OCI-LY1 (cell line): ENCODE results near the gene DPF1.

Source experiments
- H2AFZ ChIP-seq: fragments of 200-600 bp; sonication (generic), shearing (Covaris generic); 2 replicates; pipeline ENCODE4 v1.6.0; 2014; ENCODE audit warnings: antibody characterized with exemption, mild to moderate bottlenecking, low read length
- H3F3A ChIP-seq: fragments of 200-600 bp; sonication (generic), shearing (Covaris generic); 2 replicates; pipeline ENCODE4 v1.6.0; 2014; ENCODE audit warnings: mild to moderate bottlenecking, antibody characterized with exemption, low read length, moderate library complexity; ENCODE audit not compliant: insufficient read depth
- H3K27ac ChIP-seq: fragments of 200-600 bp; sonication (generic); 2 replicates; pipeline ENCODE4 v1.5.1; 2014; ENCODE audit warnings: low read length, mixed run types, mild to moderate bottlenecking, low read depth; ENCODE audit not compliant: poor library complexity, severe bottlenecking
- H3K27me3 ChIP-seq: fragments of 200-600 bp; sonication (generic); 2 replicates; pipeline ENCODE4 v1.6.0; 2014; ENCODE audit warnings: antibody characterized with exemption, mild to moderate bottlenecking, low read length, moderate library complexity; ENCODE audit not compliant: insufficient read depth
- H3K36me3 ChIP-seq: fragments of 200-600 bp; sonication (generic); 2 replicates; pipeline ENCODE4 v1.6.1; 2014; ENCODE audit warnings: mild to moderate bottlenecking, antibody characterized with exemption, low read length, moderate library complexity, mixed read lengths; ENCODE audit not compliant: insufficient read depth
- H3K4me1 ChIP-seq: fragments of 200-600 bp; sonication (generic); 2 replicates; pipeline ENCODE4 v1.5.1; 2014; ENCODE audit warnings: mild to moderate bottlenecking, low read length, moderate library complexity; ENCODE audit not compliant: insufficient read depth, severe bottlenecking
- H3K4me2 ChIP-seq: fragments of 200-600 bp; sonication (generic), shearing (Covaris generic); 2 replicates; pipeline ENCODE4 v1.6.1; 2014; ENCODE audit warnings: low read length
- H3K4me3 ChIP-seq: fragments of 200-600 bp; sonication (generic); 2 replicates; pipeline ENCODE4 v1.5.1; 2014; ENCODE audit warnings: low read length, low read depth, mild to moderate bottlenecking, mixed read lengths; ENCODE audit not compliant: poor library complexity, severe bottlenecking
- H3K79me2 ChIP-seq: fragments of 200-600 bp; shearing (Covaris generic); 2 replicates; pipeline ENCODE4 v1.6.1; 2016; ENCODE audit warnings: mixed run types, low read length, mixed read lengths; ENCODE audit not compliant: insufficient read depth
- H3K9ac ChIP-seq: fragments of 200-600 bp; sonication (generic), shearing (Covaris generic); 2 replicates; pipeline ENCODE4 v1.6.1; 2014; ENCODE audit warnings: mild to moderate bottlenecking, low read length, mixed read lengths
- H3K9me2 ChIP-seq: fragments of 200-600 bp; sonication (generic), shearing (Covaris generic); 2 replicates; pipeline ENCODE4 v1.6.1; 2014; ENCODE audit warnings: low read depth, mild to moderate bottlenecking, low read length, mixed read lengths
- H3K9me3 ChIP-seq: fragments of 200-600 bp; shearing (Covaris generic); 2 replicates; pipeline ENCODE4 v1.6.1; 2014; ENCODE audit warnings: low read length, mixed read lengths
- H4K20me1 ChIP-seq: fragments of 200-600 bp; sonication (generic), shearing (Covaris generic); 2 replicates; pipeline ENCODE4 v1.6.0; 2016; ENCODE audit warnings: mild to moderate bottlenecking, low read length; ENCODE audit not compliant: insufficient read depth
- EZH2 ChIP-seq: fragments of 200-600 bp; sonication (generic), shearing (Covaris generic); IDR thresholded peaks from 2 replicates; pipeline ENCODE4 v1.8.0; 2017; ENCODE audit warnings: borderline replicate concordance, mixed run types, mild to moderate bottlenecking, antibody characterized with exemption, low read length, moderate library complexity, mixed read lengths
- TF ChIP-seq, protein P1 (sequence below): fragments of 200-600 bp; sonication (generic), shearing (Covaris generic); IDR thresholded peaks from 2 replicates; pipeline ENCODE4 v1.5.1; 2017; ENCODE audit warnings: mild to moderate bottlenecking, antibody characterized with exemption, low read length, moderate library complexity, mixed read lengths

The DPF1 gene

DNA sequence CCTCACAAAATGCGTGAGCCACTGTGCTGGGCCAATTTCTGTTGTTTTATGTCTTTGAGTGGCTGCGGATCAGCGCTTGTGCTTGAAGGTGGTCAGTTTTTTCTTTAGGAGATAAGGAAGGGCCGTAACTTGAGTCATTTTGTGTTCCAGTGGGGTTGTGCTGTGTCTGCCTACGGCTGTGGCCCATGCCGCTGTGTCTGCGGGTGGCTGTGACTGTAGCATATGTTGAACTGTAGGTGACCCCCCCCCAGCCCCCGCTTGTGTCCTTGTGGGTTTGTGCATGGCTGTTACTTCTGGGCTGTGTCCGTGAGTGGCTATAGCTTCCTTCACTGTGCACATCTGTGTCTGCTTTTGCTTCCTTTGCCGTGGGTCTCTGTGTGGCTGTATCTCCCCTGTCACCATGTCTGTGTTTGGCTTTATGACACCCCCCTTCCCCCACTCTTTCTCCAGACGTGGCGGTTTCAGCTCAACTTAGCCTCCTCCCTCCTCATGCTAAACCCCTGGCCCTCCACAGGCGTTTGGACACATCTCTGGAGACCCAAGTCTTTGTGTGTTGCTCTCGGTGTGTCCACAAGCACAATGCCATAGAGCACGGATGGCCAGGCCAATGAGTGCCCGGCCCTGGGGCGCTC is 31.5 kb upstream of the DPF1 start:
- H3K9me3 ChIP-seq, result no peaks in the 10 kb centered on the region
- H3K9me2 ChIP-seq, result no peaks in the 10 kb centered on the region
- H4K20me1 ChIP-seq, result no peaks in the 10 kb centered on the region
- no peaks in the 10 kb centered on the region for H3K36me3 ChIP-seq
- TF ChIP-seq EZH2, result no peak
- TF ChIP-seq, protein P1, sequence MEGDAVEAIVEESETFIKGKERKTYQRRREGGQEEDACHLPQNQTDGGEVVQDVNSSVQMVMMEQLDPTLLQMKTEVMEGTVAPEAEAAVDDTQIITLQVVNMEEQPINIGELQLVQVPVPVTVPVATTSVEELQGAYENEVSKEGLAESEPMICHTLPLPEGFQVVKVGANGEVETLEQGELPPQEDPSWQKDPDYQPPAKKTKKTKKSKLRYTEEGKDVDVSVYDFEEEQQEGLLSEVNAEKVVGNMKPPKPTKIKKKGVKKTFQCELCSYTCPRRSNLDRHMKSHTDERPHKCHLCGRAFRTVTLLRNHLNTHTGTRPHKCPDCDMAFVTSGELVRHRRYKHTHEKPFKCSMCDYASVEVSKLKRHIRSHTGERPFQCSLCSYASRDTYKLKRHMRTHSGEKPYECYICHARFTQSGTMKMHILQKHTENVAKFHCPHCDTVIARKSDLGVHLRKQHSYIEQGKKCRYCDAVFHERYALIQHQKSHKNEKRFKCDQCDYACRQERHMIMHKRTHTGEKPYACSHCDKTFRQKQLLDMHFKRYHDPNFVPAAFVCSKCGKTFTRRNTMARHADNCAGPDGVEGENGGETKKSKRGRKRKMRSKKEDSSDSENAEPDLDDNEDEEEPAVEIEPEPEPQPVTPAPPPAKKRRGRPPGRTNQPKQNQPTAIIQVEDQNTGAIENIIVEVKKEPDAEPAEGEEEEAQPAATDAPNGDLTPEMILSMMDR, result no peak
- H3K27ac ChIP-seq, result no peak overlapping the region
- no peaks in the 10 kb centered on the region for H3F3A ChIP-seq
- H3K27me3 ChIP-seq, result no peaks in the 10 kb centered on the region; the same call in 1 of the 2 replicates
- H3K4me1 ChIP-seq, result no peaks in the 10 kb centered on the region
- no peaks in the 10 kb centered on the region for H3K79me2 ChIP-seq
- H3K4me3 ChIP-seq, result no peak overlapping the region
- H3K4me2 ChIP-seq, result no peak overlapping the region
- H3K9ac ChIP-seq, result no peak overlapping the region
- H2AFZ ChIP-seq, result no peak overlapping the region

DNA sequence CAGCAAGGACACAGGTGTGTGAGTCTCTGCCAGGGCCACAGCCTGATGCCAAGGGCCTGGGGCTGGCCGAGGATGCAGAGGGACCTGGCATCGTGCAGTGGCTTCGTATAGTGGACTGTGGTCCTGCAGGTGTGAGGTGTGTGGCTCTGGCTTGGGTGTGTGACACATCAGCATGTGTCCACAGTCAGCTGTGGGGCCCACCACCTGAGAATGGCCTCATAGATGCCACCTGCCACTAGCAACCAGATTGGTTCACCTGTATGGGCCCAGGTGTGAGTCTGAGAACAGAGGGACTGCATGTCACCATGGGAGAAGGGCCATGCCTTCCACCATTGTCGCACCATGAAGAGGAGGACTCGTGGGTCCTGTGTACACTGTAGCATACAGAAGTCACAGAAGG is 29.8 kb upstream of the DPF1 start:
- H4K20me1 ChIP-seq, result no peaks in the 10 kb centered on the region
- H3K4me2 ChIP-seq, result no peak overlapping the region
- no peaks in the 10 kb centered on the region for H3K9me3 ChIP-seq
- H3K79me2 ChIP-seq, result no peaks in the 10 kb centered on the region
- no peak overlapping the region for H2AFZ ChIP-seq
- no peak overlapping the region for H3K4me3 ChIP-seq
- no peak overlapping the region for H3K27ac ChIP-seq
- H3K4me1 ChIP-seq, result no peaks in the 10 kb centered on the region
- H3K9me2 ChIP-seq, result no peaks in the 10 kb centered on the region
- TF ChIP-seq, protein P1, result no peak
- TF ChIP-seq EZH2, result no peak
- H3K27me3 ChIP-seq, result no peaks in the 10 kb centered on the region; the same call in 1 of the 2 replicates
- no peaks in the 10 kb centered on the region for H3K36me3 ChIP-seq
- no peaks in the 10 kb centered on the region for H3F3A ChIP-seq
- no peak overlapping the region for H3K9ac ChIP-seq

DNA sequence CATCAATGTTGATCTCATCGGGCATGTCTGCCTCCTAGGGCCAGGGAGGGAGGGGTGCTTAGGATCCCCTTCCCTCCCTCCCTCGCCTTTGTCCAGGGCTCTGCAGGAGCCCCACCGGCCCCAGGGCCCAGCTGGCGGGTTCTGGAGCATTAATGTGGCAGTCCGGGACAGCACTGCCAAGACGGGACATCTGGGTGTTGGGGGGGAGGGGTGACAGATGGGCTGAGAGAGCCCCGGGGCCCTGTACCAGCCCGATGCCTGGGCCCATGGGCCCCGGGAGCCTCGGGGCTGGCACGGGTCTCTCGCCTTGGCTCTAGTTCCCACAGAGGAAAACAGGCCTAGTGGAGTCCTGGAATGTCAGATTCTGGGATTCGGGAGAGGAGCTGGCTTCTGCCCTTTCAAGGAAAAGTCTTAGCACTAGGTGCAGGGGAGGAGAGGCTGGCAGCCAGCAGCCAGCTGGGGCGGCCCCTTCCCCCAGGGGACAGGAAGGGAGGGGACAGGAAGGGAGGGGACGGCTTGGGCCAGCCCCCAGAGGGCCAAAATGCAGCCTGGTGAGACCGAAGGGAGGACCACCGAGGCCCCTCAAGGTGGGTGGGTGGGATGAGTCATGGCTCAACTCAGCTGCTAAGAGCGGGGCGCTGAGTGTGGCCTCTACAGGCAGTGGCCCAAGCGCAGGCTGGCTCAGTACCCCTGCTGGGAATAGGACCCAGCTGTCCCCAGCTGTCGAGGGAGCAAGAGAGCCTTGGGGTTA is 29.1 kb upstream of the DPF1 start:
- H3K36me3 ChIP-seq, result no peaks in the 10 kb centered on the region
- H3K9me3 ChIP-seq, result no peaks in the 10 kb centered on the region
- TF ChIP-seq, protein P1, result no peak
- TF ChIP-seq EZH2, result no peak
- no peak overlapping the region for H2AFZ ChIP-seq
- no peaks in the 10 kb centered on the region for H3F3A ChIP-seq
- no peak overlapping the region for H3K4me3 ChIP-seq
- no peaks in the 10 kb centered on the region for H3K79me2 ChIP-seq
- no peaks in the 10 kb centered on the region for H3K4me1 ChIP-seq
- no peak overlapping the region for H3K4me2 ChIP-seq
- no peaks in the 10 kb centered on the region; the same call in 1 of the 2 replicates for H3K27me3 ChIP-seq
- H3K9ac ChIP-seq, result no peak overlapping the region
- no peak overlapping the region for H3K27ac ChIP-seq
- H3K9me2 ChIP-seq, result no peaks in the 10 kb centered on the region
- no peaks in the 10 kb centered on the region for H4K20me1 ChIP-seq
